ENCODE data around the gene GRIK4. TPM values are rescaled to one million over a fixed set of nuclear protein-coding genes. Genes with fewer than 3 reads are reported as not detected.

GRIK4 gene
- total and polyA plus RNA-seq, 2 of the 4 experiments (the other 2 are of a cell fraction) = 0.18 to 0.38 TPM

DNA sequence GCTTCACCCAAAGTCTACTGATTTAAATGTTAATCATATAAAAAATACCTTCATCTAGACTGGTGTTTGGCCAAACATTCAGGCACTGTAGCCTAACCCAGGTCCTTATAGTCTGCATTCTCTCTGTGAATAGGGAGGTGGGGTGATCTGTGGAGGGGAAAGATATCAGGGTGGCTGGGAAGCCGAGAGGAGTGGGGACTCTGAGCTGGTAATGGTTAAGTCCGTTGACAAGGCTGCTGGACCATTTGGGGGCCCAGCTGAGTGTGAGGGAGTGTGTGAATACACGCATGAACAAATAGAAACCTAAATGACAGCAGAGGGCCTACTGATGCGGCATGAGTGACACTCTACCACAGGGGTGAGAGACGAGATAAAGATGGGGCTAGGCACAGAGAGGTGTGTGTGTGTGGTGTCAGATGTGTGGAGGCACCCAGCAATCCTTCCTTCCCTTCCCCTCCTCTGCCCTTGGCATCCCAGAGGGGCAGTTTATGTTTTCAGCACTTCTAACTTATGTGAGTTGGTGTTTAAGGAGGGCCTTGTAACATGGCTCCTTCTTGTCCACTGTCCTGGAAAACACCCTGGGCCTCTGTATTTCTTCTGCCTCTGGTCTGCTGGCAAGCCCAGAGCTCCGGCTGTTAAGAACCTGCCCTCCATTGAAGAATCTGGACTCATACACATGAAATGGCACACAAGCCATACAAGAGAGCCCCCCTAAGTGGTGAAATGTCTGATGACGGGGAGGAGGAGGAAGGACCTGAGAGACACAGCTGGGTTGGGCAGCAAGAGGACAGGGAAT is 263.2 kb downstream of the GRIK4 start:
- dilution Hi-C loops (cut with HindIII; ENCODE audit: low sequenced_read_pairs, unreplicated experiment) (no loop called here), intact Hi-C loops (cut with micrococcal nuclease) (no loop called here), in situ Hi-C loops (cut with MboI; ENCODE audit: low sequenced_read_pairs) (no loop called here)
- H4K5ac ChIP-seq (ENCODE audit: low read depth, low read length) = no peak overlapping the region
- no peaks in the 10 kb centered on the region; the same call in 1 of the 2 replicates for H3K9me3 ChIP-seq (ENCODE audit: control insufficient read depth, insufficient read depth, low read length)
- ChIA-PET POLR2A (ENCODE audit: unreplicated experiment) (no interaction called here), CTCF (no interaction called here)
- H3K9me1 ChIP-seq (ENCODE audit: insufficient read depth, low read length) = no peaks in the 10 kb centered on the region
- no peaks in the 10 kb centered on the region for H4K20me1 ChIP-seq (ENCODE audit: insufficient read depth, low read length)
- TF ChIP-seq USF2 (IDR thresholded peaks at IDR 0.05; ENCODE audit: low read depth, low read length) (no peak), MXI1 (IDR thresholded peaks at IDR 0.05; ENCODE audit: borderline replicate concordance, low read depth, low read length) (no peak), MAFK (IDR thresholded peaks at IDR 0.05; ENCODE audit: low read depth, low read length) (no peak), ELK1 (IDR thresholded peaks at IDR 0.05; ENCODE audit: borderline replicate concordance, low read depth, low read length) (no peak), FOS (IDR thresholded peaks at IDR 0.05; ENCODE audit: low read depth, low read length) (no peak), RAD21 (IDR thresholded peaks at IDR 0.05; ENCODE audit: low read length) (no peak), BHLHE40 (IDR thresholded peaks at IDR 0.05; ENCODE audit: low read depth, low read length) (no peak), CHD1 (IDR thresholded peaks at IDR 0.05; ENCODE audit: low read depth, low read length) (no peak), POLR2A (IDR thresholded peaks at IDR 0.05; ENCODE audit: low read depth, low read length) (no peak)
- WGBS, 2 experiments (ENCODE audit: extremely low coverage in 2 of 2, insufficient read length in 1 of 2) = 44% methylated on average over 2 of the region's 7 CpGs; no CpG with 5 or more reads in 1 of the 2 experiments
- H2BK120ac ChIP-seq (ENCODE audit: low read depth, low read length) = no peak overlapping the region
- H3K79me1 ChIP-seq (ENCODE audit: low read depth in 1 of 2, low read length in 2 of 2) = no peaks in the 10 kb centered on the region
- H2AK5ac ChIP-seq (ENCODE audit: low read depth, low read length) = no peak overlapping the region
- H3K4me3 ChIP-seq (ENCODE audit: insufficient read depth, low read depth, low read length) = no peak overlapping the region
- H3K27ac ChIP-seq (ENCODE audit: insufficient read depth, low read length) = no peak overlapping the region
- H2BK20ac ChIP-seq (ENCODE audit: low read depth, low read length) = no peak overlapping the region
- H3K4ac ChIP-seq (ENCODE audit: low read depth, low read length) = no peak overlapping the region
- H4K91ac ChIP-seq (ENCODE audit: insufficient read depth, low read depth, low read length) = no peak overlapping the region
- H3K27me3 ChIP-seq (ENCODE audit: control insufficient read depth, insufficient read depth, low read length) = peaks cover 10% of the 10 kb centered on the region
- no peak overlapping the region for H3K56ac ChIP-seq (ENCODE audit: extremely low read depth, insufficient read depth, low read length)
- no peak overlapping the region for H3K4me2 ChIP-seq (ENCODE audit: low read depth, low read length)
- H4K8ac ChIP-seq (ENCODE audit: low read depth in 2 of 2, low read length in 2 of 2) = no peak overlapping the region
- H3K14ac ChIP-seq (replicated peaks; ENCODE audit: low read depth, low read length) = no peak overlapping the region
- H3K9ac ChIP-seq (ENCODE audit: low read depth, low read length) = no peak overlapping the region
- BruUV-seq (replicated peaks) = no TSS peak
- H2BK5ac ChIP-seq (ENCODE audit: low read depth, low read length, poor library complexity, severe bottlenecking) = no peak overlapping the region
- H3K18ac ChIP-seq (ENCODE audit: low read depth, low read length) = no peak overlapping the region
- no peak overlapping the region for H3K23ac ChIP-seq (ENCODE audit: low read depth, low read length)
- no peak overlapping the region for H2AFZ ChIP-seq (replicated peaks; ENCODE audit: low read length, poor library complexity)
- H3K36me3 ChIP-seq (ENCODE audit: control insufficient read depth, insufficient read depth, low read length) = no peaks in the 10 kb centered on the region
- H2AK9ac ChIP-seq (replicated peaks; ENCODE audit: low read depth, low read length, poor library complexity) = no peak overlapping the region
- H3K4me1 ChIP-seq (ENCODE audit: control insufficient read depth, insufficient read depth, low read length) = no peaks in the 10 kb centered on the region
- H2BK15ac ChIP-seq (ENCODE audit: low read depth, low read length) = no peak overlapping the region
- no peak for ATAC-seq (ENCODE audit: low read depth)
- no peak for DNase-seq
